Ishikawa (cell line): ENCODE data around the gene MARF1.

Experiments
- CREB1 ChIP-seq: IDR thresholded peaks from 2 replicates; pipeline ENCODE4 v1.6.1; 2012; ENCODE audit warnings: low read depth
- EP300 ChIP-seq: IDR thresholded peaks from 2 replicates; pipeline ENCODE4 v1.6.1; 2012; ENCODE audit warnings: borderline replicate concordance
- RAD21 ChIP-seq: IDR thresholded peaks from 2 replicates; pipeline ENCODE4 v1.6.1; 2012; ENCODE audit warnings: low read depth
- TAF1 ChIP-seq: IDR thresholded peaks from 2 replicates; pipeline ENCODE4 v1.6.1; 2012; ENCODE audit warnings: low read depth, mild to moderate bottlenecking
- YY1 ChIP-seq: IDR thresholded peaks from 2 replicates; pipeline ENCODE4 v1.6.1; 2012; ENCODE audit warnings: low read depth
- TF ChIP-seq, protein P1 (sequence below): IDR thresholded peaks from 2 replicates; pipeline ENCODE4 v1.6.1; 2012

DNA sequence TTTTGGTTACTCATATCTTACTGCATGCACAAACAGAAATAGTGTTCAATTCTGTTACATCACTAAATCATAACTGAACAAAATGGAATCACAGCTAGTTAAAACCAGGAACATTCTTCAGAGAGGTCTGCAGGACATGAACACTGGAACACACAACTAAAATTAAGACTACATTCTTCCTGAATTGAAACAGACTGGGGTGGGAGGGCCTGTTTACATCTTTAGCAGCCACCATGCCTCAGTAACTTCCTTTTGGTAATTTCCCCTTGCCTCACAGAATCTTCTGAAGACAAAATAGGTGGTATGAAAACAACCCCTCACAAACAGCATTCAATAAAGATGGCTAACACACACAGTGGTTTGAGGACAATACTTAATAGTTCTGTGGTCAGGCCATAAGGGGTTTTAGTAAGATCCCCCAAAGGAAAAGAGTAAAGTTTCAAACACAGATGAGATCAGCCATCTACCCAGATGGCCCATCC, 6.5 kb downstream of the MARF1 start:
- no peak for TF ChIP-seq RAD21
- TF ChIP-seq TAF1 = no peak
- no peak for TF ChIP-seq EP300
- TF ChIP-seq, protein P1, sequence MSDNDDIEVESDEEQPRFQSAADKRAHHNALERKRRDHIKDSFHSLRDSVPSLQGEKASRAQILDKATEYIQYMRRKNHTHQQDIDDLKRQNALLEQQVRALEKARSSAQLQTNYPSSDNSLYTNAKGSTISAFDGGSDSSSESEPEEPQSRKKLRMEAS = no peak
- no peak for TF ChIP-seq YY1
- no peak for TF ChIP-seq CREB1
